Stimulated activated CD4-positive, alpha-beta T cell treated with anti-CD3 and anti-CD28 coated beads, Interleukin-1b, Interleukin-23, amount 100 ng/mL, for 24 hours (primary cell): ENCODE data around the gene HSD17B7.
"Not testable (repeated sequence)": the region's sequence is repeated elsewhere in the genome, so short reads cannot be mapped to it uniquely, and the experiment has no call there.

ENCODE experiments used
- DNase-seq, 4 experiments: peaks; one replicate each; pipeline ENCODE4 v3.0.0-alpha.2; 2020; ENCODE audit warnings: low read depth in 4 of 4, low spot score in 1 of 4

The HSD17B7 gene, protein sequence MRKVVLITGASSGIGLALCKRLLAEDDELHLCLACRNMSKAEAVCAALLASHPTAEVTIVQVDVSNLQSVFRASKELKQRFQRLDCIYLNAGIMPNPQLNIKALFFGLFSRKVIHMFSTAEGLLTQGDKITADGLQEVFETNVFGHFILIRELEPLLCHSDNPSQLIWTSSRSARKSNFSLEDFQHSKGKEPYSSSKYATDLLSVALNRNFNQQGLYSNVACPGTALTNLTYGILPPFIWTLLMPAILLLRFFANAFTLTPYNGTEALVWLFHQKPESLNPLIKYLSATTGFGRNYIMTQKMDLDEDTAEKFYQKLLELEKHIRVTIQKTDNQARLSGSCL

DNA sequence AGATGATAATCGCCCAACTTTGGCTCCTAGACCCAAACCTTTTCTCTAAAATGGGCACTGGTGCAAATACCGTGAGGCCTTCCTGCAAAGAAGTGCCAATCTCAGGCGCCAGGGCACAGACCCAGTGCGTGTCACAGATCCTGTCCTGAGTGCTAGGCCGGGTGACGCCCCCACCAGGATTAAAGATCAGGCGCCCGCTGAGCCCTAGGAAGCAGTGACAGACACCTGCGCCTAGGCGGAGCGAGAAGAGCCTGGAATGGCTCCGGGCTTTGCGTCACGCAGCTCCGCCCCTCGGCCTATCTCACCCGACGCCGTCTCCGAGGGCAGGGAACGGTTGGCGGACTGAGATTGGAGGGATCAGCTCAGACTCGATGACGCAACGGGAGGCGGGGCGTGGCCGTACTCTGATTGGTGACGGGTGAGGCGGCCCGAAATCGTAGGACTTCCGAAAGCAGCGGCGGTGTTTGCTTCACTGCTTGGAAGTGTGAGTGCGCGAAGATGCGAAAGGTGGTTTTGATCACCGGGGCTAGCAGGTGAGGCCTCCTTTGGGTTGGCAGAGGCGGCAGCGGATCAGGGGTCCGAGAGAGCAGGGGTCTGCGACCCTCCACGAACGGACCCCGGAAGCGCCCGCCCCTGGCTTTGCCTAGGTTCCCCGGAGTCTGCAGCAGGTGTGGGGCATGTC is at the start of gene HSD17B7:
HSD17B7 (plus strand) TSS at position 400 of the 682 bp plus-strand sequence; CDS start at position 499, 99 bp downstream.
- peak; percentile 12 to 52 (median 44) for DNase-seq

DNA sequence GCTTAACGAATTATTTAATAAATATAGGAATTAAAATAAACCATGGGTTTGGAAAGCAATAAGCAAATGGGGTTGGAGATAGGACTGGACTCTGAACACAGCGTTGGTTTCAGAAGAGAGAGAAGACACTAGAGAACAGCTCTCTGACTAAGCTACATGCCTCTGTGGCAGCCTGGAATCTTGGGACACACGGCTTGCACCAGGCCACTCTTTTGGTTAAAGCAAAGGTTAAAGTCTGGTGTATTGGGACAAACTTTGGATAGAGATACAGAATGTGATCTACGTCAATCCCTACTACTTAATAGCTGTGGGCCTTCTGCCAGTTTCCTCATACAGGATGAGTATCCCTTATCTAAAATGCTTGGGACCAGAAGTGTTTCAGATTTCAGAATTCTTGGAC is 49.7 kb upstream of the HSD17B7 start:
- DNase-seq, result no peak

DNA sequence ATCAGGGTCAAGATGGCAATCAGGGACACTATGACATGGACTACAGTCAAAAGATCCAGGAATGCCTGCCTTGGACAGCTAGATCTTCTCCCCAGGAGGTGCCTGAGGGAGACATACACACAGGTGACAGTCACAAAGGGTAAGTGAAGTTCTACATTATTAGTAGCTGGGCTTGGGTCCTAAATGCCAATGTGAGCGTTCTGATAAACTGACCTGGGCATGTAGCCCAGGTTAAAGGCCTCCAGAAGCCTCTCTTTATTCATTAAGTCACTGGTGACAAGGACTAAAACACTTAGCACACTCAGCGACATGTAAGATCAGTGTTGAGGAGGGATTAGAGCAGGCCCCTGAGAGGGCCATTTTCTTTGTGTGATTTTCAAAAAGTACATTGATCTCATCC is 48.9 kb upstream of the HSD17B7 start:
- DNase-seq, result no peak

DNA sequence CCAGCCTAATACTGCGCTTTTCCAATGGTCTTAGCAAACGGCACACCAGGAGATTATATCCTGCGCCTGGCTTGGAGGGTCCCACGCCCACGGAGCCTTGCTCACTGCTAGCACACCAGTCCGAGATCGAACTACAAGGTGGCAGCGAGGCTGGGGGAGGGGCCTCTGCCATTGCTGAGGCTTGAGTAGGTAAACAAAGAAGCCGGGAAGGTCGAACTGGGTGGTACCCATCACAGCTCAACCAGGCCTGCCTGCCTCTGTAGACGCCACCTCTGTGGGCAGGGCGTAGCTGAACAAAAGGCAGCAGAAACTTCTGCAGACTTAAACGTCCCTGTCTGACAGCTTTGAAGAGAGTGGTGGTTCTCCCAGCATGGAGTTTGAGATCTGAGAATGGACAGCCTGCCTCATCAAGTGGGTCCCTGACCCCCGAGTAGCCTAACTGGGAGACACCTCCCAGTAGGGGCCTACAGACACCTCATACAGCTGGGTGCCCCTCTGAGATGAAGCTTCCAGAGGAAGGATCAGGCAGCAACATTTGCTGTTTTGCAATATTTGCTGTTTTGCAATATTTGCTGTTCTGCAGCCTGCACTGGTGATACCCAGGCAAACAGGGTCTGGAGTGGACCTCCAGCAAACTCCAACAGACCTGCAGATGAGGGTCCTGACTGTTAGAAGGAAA is 44.1 kb upstream of the HSD17B7 start:
- not testable (repeated sequence) for DNase-seq

DNA sequence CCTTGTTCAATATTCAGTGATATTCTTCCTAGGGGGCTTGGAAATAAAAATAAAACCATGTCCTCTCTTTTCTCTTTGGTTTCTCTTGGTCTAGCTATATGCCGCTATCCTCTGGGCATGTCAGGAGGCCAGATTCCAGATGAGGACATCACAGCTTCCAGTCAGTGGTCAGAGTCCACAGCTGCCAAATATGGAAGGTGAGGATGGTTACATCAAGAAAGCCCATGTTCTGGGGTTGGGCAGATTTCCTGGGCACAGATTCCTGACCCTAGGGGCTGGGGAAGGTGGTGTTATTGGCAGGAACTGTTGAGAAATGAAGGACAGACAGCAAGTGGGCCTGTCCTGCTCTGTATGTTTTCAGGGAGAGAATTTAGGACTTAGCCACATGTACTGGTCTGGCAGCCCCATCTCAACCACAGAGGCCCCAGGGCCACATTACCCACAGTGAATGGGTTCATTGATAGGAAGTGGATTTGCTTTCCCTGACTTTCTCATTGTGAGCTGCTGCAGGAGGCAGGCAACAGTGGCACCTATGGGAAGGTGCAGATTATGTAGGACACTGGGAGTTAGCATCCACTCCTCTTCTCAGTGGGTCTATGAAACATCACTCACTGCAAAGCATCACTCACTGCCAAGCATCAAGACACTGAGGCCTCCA is 37.4 kb upstream of the HSD17B7 start:
- no peak for DNase-seq

DNA sequence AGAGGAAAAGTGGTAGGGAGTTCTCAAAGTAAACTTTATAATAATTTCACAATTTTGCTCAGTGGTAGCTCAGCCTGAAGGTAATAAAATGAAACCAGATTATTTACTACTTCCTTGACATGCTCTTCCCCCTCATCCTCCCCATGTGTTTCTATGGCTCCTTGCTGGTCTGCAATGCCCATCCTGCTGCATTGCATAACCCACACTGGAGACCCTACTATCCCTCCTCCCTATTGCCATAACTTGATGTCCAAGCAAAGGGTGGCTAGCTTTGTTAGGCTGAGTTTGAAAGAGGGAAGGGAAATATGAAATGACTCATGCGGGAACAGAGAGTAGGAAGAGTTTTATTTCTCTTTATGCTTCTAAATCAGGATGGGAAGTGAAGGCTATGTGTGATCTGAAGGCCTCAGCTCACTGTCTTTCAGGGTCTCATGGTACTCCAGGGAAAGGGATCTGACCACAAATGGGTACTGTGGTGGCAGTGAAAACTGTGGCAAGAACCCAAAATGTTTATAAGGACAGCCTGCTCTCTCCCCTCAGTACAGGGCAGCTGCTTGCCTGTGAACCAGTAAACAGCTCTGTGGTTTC is 36.4 kb upstream of the HSD17B7 start:
- no peak for DNase-seq

DNA sequence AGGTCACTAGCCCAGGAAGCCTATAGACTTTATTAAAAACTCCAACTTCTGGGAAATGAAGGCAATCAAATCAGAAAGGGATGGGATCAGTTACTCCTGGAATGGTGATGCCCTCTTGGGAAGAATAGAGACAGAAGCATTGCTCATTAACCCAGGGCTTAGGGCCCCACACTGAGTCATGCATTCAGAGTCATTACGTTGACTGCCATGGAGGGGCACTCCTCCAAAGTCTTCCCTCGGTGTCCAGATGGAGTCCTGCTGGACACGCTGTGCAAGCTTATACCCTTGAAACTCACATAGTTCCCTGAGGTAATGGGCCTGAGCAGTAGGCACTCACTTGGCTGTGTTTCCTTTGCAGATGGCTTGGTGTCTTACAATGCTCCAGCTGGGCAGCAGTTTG is 35.2 kb upstream of the HSD17B7 start:
- no peak for DNase-seq

DNA sequence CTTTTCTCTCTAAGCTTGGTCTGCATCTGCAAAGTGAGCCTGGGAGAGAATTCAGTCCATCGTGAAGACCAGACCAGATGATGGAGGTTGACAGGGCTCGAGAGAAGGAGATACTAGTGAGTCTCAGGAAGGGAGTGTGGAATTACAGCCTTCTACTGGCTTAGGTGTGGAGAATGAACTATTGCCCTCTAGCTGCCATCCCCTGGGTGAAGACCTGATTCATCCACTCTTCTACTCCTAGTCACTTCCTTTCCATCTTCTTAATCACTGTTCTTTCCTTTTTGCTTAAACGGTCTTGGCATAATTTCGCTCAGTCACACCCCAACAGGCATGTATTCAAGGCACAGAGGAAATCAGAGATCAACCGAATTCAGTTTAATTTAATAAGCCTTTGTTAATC is 34.0 kb upstream of the HSD17B7 start:
- no peak for DNase-seq

DNA sequence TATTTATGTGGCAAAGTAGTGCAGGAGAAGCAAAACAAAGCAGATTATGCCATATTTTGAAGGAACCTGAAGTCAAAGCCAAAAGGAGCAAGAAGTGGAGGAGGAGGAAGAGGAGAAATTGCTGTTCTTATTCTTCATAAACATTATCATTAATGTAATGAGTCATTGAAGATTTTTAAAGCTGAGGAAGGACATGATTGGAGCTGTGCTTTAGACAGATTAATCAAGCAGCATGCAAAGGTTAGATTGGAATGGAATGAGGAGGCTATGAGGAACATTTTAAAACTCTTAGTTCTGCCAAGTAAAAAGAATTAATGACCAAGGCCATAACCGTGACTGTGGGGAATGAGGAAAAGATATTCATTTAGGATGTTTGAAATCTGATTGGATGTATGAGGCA is 33.0 kb upstream of the HSD17B7 start:
- no peak for DNase-seq

DNA sequence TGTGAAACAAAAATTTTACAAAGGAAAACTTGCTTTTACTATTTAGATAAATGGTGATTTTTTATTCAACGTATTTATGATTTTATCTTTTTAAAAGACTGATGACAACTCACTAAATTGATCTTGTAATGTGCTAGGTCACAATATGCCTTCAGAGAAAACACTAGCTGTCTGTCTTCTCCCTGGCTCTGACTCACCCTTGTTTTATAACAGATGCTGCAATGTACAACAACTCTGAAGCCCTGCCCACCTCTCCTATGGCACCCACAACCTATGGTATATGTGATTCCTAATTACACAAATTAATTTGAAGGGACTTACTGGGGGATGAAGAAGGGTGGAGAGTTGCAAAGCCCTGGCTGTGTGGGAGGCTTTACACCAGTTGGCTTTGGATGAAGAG is 24.7 kb upstream of the HSD17B7 start:
- DNase-seq, result no peak

DNA sequence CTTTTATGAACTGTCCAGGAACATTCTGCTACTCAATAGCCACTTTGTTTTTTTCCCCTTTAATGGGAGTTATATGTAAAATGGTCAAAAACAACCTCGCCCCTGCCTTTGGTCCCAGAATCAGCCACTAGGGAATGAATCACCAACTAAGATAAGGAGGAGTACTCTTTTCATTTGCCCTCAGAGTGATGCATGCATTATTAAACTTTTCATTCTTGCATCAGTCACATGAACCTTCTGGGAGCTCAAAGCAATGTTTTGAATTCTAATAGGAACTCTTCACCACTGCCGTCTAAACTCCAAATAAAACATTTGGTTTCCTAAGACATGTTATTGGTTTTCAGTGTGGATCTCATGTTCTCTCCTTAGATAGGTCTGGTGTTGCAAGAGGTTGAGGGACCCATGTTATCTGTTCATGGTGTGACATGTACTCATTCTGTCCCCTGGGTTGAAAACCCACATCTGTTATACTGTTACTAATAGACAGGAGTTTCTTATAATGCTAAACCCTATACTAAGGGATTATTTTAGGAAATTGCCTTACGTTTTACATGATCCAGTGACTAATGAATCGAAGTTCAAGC is 17.8 kb upstream of the HSD17B7 start:
- DNase-seq, result no peak

DNA sequence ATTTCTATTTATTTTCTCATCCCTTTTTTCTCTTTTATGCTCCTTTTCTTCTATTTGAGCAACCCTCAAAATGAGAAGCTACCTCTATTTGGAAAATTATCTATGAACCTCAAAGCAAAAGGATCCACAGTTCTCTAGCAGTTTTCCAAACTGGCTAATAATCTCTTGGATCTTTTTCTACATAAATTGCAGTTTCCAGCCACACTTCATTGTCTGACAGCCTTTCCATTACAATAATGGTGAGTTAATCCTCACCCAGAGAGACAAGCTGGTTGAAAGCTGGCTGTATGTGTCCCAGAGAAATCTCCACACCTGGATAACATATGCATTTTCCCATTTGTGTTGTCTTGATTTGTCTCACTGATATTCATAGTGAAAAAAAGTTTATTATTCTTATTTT is 16.5 kb upstream of the HSD17B7 start:
- no peak for DNase-seq

DNA sequence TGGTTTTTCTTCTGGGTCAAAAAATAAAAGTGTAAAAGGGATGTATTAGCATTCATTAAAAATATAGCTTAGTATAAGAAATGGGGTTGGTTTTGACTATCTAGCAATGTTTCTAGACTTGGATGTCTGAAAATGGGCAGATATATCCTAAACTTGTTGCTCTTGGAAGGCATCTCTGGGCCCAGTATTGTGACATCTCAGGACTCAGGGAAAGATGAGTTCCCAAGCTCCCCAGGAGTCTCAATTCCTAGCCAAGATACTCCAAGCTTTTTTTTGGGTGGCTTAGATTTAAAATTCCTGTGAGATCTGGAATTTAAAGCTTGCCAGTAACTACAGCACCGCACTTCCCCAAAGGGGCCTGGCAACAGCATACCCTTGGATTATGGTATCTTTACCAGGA is 11.5 kb upstream of the HSD17B7 start:
- no peak for DNase-seq

DNA sequence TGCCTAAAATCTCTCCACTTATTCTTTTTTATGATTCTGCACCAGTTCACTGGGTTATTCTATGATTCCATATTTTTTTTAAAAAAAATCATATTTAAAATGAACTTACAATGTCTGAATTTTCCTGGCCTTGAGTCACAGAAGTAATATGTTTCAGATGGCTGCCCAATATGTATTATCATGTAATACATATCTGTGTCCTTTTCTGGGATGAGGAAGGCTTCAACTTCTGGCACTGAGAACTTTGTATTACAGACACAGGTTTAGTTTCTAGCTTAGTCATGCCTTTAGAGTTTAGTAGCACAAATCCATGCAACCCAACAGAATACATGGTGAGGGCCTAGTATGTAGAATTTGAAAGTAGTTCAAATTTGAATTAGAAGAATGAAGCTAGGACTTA is 7.8 kb upstream of the HSD17B7 start:
- no peak for DNase-seq

DNA sequence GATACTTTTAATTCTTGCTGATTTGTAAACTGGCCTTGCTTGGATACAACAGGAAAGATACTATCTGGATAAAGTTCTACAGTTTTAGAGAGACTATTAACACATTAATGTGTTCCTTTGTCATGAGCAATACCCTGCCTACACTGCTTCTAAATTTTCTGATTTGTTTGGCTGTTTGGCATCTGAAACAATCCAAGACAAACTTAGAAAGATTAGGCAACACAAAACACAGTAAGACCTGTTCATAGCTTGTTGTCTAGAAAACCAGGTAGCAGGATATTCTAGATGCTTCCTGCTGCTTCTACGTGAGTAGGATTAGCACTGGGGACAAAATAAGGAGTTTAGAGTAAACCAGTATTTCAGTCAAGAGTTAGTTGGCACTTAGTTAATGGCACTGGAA is 5.6 kb upstream of the HSD17B7 start:
- not testable (repeated sequence) for DNase-seq

DNA sequence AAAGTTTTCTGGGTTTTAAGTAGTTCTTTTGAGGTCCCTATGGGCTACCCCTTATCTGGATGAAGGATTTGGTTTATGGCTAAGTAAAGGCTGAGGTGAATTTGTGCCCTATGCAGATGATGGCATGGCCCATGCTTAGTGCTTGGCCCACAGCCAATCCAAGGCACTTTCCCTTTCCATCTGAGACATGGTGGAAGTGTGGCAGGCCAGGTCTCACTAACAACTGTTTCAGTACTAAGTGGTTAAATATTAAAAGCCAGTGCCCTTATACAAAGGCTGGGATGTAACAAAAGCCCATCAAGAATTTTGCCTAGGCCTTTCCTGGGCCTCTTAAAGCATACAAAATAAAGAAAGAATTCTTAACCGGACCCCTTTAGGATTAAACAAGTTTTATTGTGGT is 1.7 kb upstream of the HSD17B7 start:
- not testable (repeated sequence) for DNase-seq

DNA sequence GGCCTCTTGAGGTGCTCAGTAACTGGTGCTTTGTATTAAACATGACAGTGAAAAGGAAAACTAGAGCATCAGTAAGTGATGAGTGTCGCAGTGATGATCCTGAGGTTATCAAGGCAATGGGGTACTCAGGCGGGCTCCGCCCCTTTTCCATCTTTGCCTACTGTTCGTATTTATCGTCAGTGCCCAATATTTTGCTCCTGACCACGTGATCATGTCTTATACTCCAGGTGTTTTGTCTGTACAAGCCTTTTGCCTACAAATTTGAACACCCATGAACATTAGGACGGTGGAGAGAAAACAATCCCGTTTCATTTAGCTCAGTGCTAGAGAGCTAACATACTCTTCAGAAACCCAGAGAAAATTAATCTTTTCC is 469 bp downstream of the HSD17B7 start:
- DNase-seq, result not testable (repeated sequence)

DNA sequence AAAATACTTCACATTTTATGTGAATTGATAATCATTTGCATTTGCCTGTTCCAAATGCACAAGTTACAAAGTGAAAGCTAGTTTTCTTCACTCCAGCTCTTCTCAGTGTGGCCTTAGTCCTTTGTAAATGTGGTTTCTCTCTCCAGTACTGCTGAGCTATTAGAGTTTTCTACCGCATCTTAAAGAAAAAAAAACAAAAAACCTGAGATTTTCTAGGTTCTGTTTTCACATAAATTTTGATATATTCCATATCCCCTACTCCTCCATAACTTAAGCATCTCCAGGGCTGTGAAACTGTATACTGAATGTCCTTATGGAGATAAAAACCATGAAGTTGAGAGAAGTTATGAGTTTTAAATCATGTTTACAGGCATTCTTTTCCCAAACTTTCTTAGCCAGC is 3.8 kb downstream of the HSD17B7 start:
- DNase-seq, result not testable (repeated sequence)

DNA sequence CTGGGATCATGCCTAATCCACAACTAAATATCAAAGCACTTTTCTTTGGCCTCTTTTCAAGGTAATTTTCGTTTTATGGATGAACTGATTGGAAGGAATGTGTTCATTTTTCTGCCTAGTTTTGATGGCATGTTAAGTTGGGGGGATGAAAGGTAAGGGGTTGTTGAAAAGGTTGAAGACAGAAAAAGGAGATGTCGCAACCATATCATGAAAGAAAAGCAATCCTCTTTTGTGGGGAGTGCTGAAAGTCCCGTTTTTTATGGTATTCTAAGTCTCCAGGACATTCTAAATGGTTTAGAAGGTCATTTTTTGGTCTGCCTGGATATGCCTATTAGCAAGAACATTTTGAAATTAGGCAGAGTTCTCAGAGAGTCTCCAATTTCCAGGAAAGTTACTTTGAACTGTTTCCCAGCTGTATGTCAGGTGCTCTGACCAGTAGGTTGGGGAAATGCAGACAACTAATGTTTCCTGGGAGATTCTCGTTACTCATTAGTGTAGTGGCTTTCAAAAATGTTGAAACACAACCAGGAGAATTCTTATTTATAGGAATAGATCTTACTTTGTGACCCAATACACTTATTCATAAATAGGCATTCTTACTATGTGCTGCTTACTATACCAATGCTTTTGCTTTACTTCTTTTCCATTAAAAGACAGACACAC is 6.2 kb downstream of the HSD17B7 start:
- DNase-seq, result not testable (repeated sequence)
